K562 (cell line): ENCODE results near the gene SYNM. TPM values are rescaled to one million over a fixed set of nuclear protein-coding genes. Genes with fewer than 3 reads are reported as not detected.

ENCODE experiments used
- CTCFL ChIP-seq: IDR thresholded peaks from 2 replicates; pipeline ENCODE4 v1.6.1; 2011; ENCODE audit warnings: borderline replicate concordance, low read depth, mild to moderate bottlenecking, moderate library complexity, low read length; ENCODE audit not compliant: insufficient read depth, poor library complexity, severe bottlenecking
- CXXC5 ChIP-seq: fragments of 250-450 bp; sonication (Bioruptor Pico); IDR thresholded peaks from 2 replicates; pipeline ENCODE4 v1.8.0; 2022; ENCODE audit warnings: inconsistent platforms, mild to moderate bottlenecking, moderate library complexity
- KLF16 ChIP-seq: IDR thresholded peaks from 2 replicates; pipeline ENCODE4 v1.6.1; 2016; ENCODE audit warnings: antibody characterized with exemption
- MCM2 ChIP-seq: fragments of 450-650 bp; IDR thresholded peaks from 2 replicates; pipeline ENCODE4 v1.6.1; 2017; ENCODE audit warnings: low read depth, mild to moderate bottlenecking
- NFYB ChIP-seq: IDR thresholded peaks from 2 replicates; pipeline ENCODE4 v1.6.1; 2011; ENCODE audit warnings: mild to moderate bottlenecking, moderate library complexity; ENCODE audit not compliant: insufficient read length; ENCODE audit errors: extremely low read depth
- PHF8 ChIP-seq: fragments of 200-600 bp; sonication (generic); IDR thresholded peaks from 2 replicates; pipeline ENCODE4 v1.6.1; 2012; ENCODE audit warnings: mixed run types, mild to moderate bottlenecking, inconsistent platforms, low read length, moderate library complexity, borderline replicate concordance
- POLR2G ChIP-seq: fragments of 200-400 bp; formaldehyde crosslinking; IDR thresholded peaks from 2 replicates; pipeline ENCODE4 v1.6.1; 2017; ENCODE audit warnings: low read depth, mild to moderate bottlenecking, antibody characterized with exemption, low read length, moderate library complexity
- RBM25 ChIP-seq: fragments of 200-400 bp; formaldehyde crosslinking; IDR thresholded peaks from 2 replicates; pipeline ENCODE4 v1.6.1; 2018; ENCODE audit warnings: low read length, low read depth, moderate library complexity; ENCODE audit not compliant: severe bottlenecking
- REST ChIP-seq, 2 experiments: fragments of 450-650 bp; formaldehyde crosslinking in 1 of 2; IDR thresholded peaks; 2 replicates each; pipeline versions ENCODE4 v1.4.0 to v1.6.1; 2014 to 2020; ENCODE audit warnings: mild to moderate bottlenecking in 2 of 2, borderline replicate concordance in 1 of 2, low read depth in 1 of 2
- SMARCC2 ChIP-seq: fragments of 450-650 bp; IDR thresholded peaks from 2 replicates; pipeline ENCODE4 v1.6.1; 2017; ENCODE audit warnings: antibody characterized with exemption, moderate library complexity, mild to moderate bottlenecking, low read depth
- TBP ChIP-seq: optimal IDR thresholded peaks from 2 replicates; pipeline ENCODE3; 2011; ENCODE audit warnings: low read depth, low read length, improper control_type of control experiment
- ZHX1 ChIP-seq: fragments of 150-350 bp; conservative IDR thresholded peaks from 2 replicates; pipeline ENCODE4 v1.6.1; 2014; ENCODE audit warnings: low read length
- ZNF23 ChIP-seq: fragments of 250-450 bp; sonication (Bioruptor Pico); IDR thresholded peaks from 2 replicates; pipeline ENCODE4 v1.4.0; 2020; ENCODE audit warnings: mild to moderate bottlenecking
- polyA plus RNA-seq, 8 experiments: library from polyadenylated mRNA; depleted of rRNA in 4 of 8; stranded (reverse) in 5 of 8; unstranded in 3 of 8; fragments of >200 nt; fragmentation: Nextera tagmentation in 2 of 8; fragmentation: Illumina TruSeq in 1 of 8; extraction: Ambion mirVana in 2 of 8; extraction: Trizol in 1 of 8; gene quantifications; 2 replicates each; pipeline versions ENCODE4 v1.2.1 to v1.2.3, GENCODE V29; 2011 to 2014; ENCODE audit warnings: inconsistent platforms in 1 of 8, missing spikeins in 1 of 8
- total RNA-seq, 7 experiments: library from RNA; depleted of rRNA in 6 of 7; stranded (reverse); fragments of >200 nt in 6 of 7; fragmentation: Illumina TruSeq in 2 of 7; extraction: Trizol in 2 of 7; gene quantifications; 2 replicates each; pipeline versions ENCODE4 v1.2.1 to v1.2.3, GENCODE V29; 2011 to 2021; ENCODE audit warnings: low replicate concordance in 1 of 7

Gene SYNM
- total and polyA plus RNA-seq, 9 of the 15 experiments (the other 6 are each of a cell fraction or from before 2014, with no cell fraction given): 0.01 to 0.42 (median 0.13) TPM

- peak; percentile 54 for TF ChIP-seq REST (IDR thresholded peaks at IDR 0.05; ENCODE audit: borderline replicate concordance)
- TF ChIP-seq REST (CRISPR knock-in tag; IDR thresholded peaks at IDR 0.05; ENCODE audit: low read depth): no peak
- peak; percentile 57 for TF ChIP-seq CTCFL
- no peak for TF ChIP-seq SMARCC2
- TF ChIP-seq MCM2: no peak
- TF ChIP-seq ZHX1: no peak
- no peak for TF ChIP-seq KLF16
- peak; percentile 56 for TF ChIP-seq POLR2G
- TF ChIP-seq PHF8: peak; percentile 34; the same call in 1 of the 2 replicates
- TF ChIP-seq ZNF23 (CRISPR knock-in tag): no peak
- TF ChIP-seq TBP: no peak
- peak; percentile 79 for TF ChIP-seq RBM25
- peak; percentile 36; the same call in 1 of the 2 replicates for TF ChIP-seq CXXC5 (CRISPR knock-in tag)
- TF ChIP-seq NFYB: peak; percentile 27
Observed at GRCh38 chr15:99104788-99105513, at the start of gene SYNM (continued).
